ENCODE measurements around the gene NEK11. TPM values are rescaled to one million over a fixed set of nuclear protein-coding genes. Genes with fewer than 3 reads are reported as not detected.

NEK11 gene
- total and polyA plus RNA-seq, 2 experiments from 2014 or later: 1.7 to 2.0 TPM

GRCh38 chr3:131028844-131029243 is 2.2 kb downstream of the NEK11 start:
- H3K4me1 ChIP-seq (ENCODE audit: low read depth): no peaks in the 10 kb centered on the region
- H3K36me3 ChIP-seq: peaks cover 2% of the 10 kb centered on the region
- no peak for TF ChIP-seq CTCF (IDR thresholded peaks at IDR 0.05; ENCODE audit: low read depth, low read length)
- DNase-seq (ENCODE audit: low read depth in 1 of 2, low spot score in 1 of 2): no peak
- no peaks in the 10 kb centered on the region for H3K9me3 ChIP-seq (ENCODE audit: low read depth)
- H3K27ac ChIP-seq: no peak overlapping the region
- H3K27me3 ChIP-seq: no peaks in the 10 kb centered on the region
- H3K4me3 ChIP-seq: no peak overlapping the region

GRCh38 chr3:131031660-131032059 is 5.0 kb downstream of the NEK11 start:
- DNase-seq (ENCODE audit: low read depth in 1 of 2, low spot score in 1 of 2): no peak
- no peak overlapping the region for H3K27ac ChIP-seq
- TF ChIP-seq CTCF (IDR thresholded peaks at IDR 0.05; ENCODE audit: low read depth, low read length): no peak

GRCh38 chr3:131033480-131034080 is 6.9 kb downstream of the NEK11 start:
- no peaks in the 10 kb centered on the region for H3K27me3 ChIP-seq
- H3K27ac ChIP-seq: no peak overlapping the region
- H3K36me3 ChIP-seq: peaks cover 2% of the 10 kb centered on the region
- DNase-seq (ENCODE audit: low read depth in 1 of 2, low spot score in 1 of 2): peak; percentile 46 to 69
- H3K4me3 ChIP-seq: no peak overlapping the region
- no peaks in the 10 kb centered on the region for H3K9me3 ChIP-seq (ENCODE audit: low read depth)
- TF ChIP-seq CTCF (IDR thresholded peaks at IDR 0.05; ENCODE audit: low read depth, low read length): peak; percentile 63
- H3K4me1 ChIP-seq (ENCODE audit: low read depth): no peaks in the 10 kb centered on the region

More at GRCh38 chr3:131031660-131032059, 5.0 kb downstream of the NEK11 start:
- H3K4me1 ChIP-seq (ENCODE audit: low read depth): no peaks in the 10 kb centered on the region
- no peaks in the 10 kb centered on the region for H3K27me3 ChIP-seq
- peaks cover 2% of the 10 kb centered on the region for H3K36me3 ChIP-seq
- H3K4me3 ChIP-seq: no peak overlapping the region
- no peaks in the 10 kb centered on the region for H3K9me3 ChIP-seq (ENCODE audit: low read depth)

GRCh38 chr3:131036200-131036816 is 9.6 kb downstream of the NEK11 start:
- TF ChIP-seq CTCF (IDR thresholded peaks at IDR 0.05; ENCODE audit: low read depth, low read length): no peak
- peaks cover 2% of the 10 kb centered on the region for H3K36me3 ChIP-seq
- no peaks in the 10 kb centered on the region for H3K9me3 ChIP-seq (ENCODE audit: low read depth)
- no peaks in the 10 kb centered on the region for H3K27me3 ChIP-seq
- no peak overlapping the region for H3K27ac ChIP-seq
- H3K4me3 ChIP-seq: no peak overlapping the region
- H3K4me1 ChIP-seq (ENCODE audit: low read depth): no peaks in the 10 kb centered on the region
- DNase-seq (ENCODE audit: low read depth in 1 of 2, low spot score in 1 of 2): peak in 1 of 2 donors; percentile 61

GRCh38 chr3:131036986-131037385 is 10.3 kb downstream of the NEK11 start:
- Histone ChIP-seq H3K4me3 (no peak overlapping the region), H3K9me3 (ENCODE audit: low read depth) (no peaks in the 10 kb centered on the region), H3K27me3 (no peaks in the 10 kb centered on the region), H3K27ac (no peak overlapping the region), H3K36me3 (peaks cover 2% of the 10 kb centered on the region), H3K4me1 (ENCODE audit: low read depth) (no peaks in the 10 kb centered on the region)
- DNase-seq (ENCODE audit: low read depth in 1 of 2, low spot score in 1 of 2): no peak
- no peak for TF ChIP-seq CTCF (IDR thresholded peaks at IDR 0.05; ENCODE audit: low read depth, low read length)
